SK-N-SH treated with all-trans-retinoic acid at 6 μM for 48 hours (cell line): ENCODE measurements around the gene GAK.

Source experiments
- ATAC-seq: fragments of 200-7000 bp; cut with Tn5 transposase; 3 replicates; pipeline ENCODE4 v1.9.1; 2020; ENCODE audit warnings: mild to moderate bottlenecking, moderate library complexity
- ARNTL ChIP-seq: fragments of 450-650 bp; formaldehyde crosslinking; IDR thresholded peaks from 2 replicates; pipeline ENCODE4 v1.5.0; 2020; ENCODE audit warnings: low read depth, mild to moderate bottlenecking, moderate library complexity, borderline replicate concordance
- BACH2 ChIP-seq: fragments of 250-450 bp; sonication (Bioruptor Pico); IDR thresholded peaks from 2 replicates; pipeline ENCODE4 v1.9.0; 2021; ENCODE audit warnings: mild to moderate bottlenecking, borderline replicate concordance
- CSDC2 ChIP-seq: fragments of 250-450 bp; sonication (Bioruptor Pico); IDR thresholded peaks from 2 replicates; pipeline ENCODE4 v1.5.0; 2020; ENCODE audit warnings: mild to moderate bottlenecking, moderate library complexity
- ESRRG ChIP-seq: fragments of 250-450 bp; sonication (Bioruptor Pico); IDR thresholded peaks from 2 replicates; pipeline ENCODE4 v1.6.1; 2021; ENCODE audit warnings: mild to moderate bottlenecking
- GLIS3 ChIP-seq: fragments of 250-450 bp; sonication (Bioruptor Pico); IDR thresholded peaks from 2 replicates; pipeline ENCODE4 v1.5.0; 2020; ENCODE audit warnings: mild to moderate bottlenecking, moderate library complexity
- ISL1 ChIP-seq: fragments of 250-450 bp; sonication (Bioruptor Pico); IDR thresholded peaks from 2 replicates; pipeline ENCODE4 v2.1.2; 2022; ENCODE audit warnings: mild to moderate bottlenecking, moderate library complexity
- OSR1 ChIP-seq: fragments of 250-450 bp; sonication (Bioruptor Pico); IDR thresholded peaks from 2 replicates; pipeline ENCODE4 v1.8.0; 2022; ENCODE audit warnings: moderate library complexity, mild to moderate bottlenecking, inconsistent platforms
- PPARA ChIP-seq: fragments of 250-450 bp; sonication (Bioruptor Pico); IDR thresholded peaks from 2 replicates; pipeline ENCODE4 v1.5.0; 2020; ENCODE audit warnings: mild to moderate bottlenecking, borderline replicate concordance
- RARB ChIP-seq: fragments of 250-450 bp; sonication (Bioruptor Pico); IDR thresholded peaks from 2 replicates; pipeline ENCODE4 v1.8.0; 2021; ENCODE audit warnings: mild to moderate bottlenecking, moderate library complexity
- SNAI2 ChIP-seq: fragments of 250-450 bp; sonication (Bioruptor Pico); IDR thresholded peaks from 2 replicates; pipeline ENCODE4 v1.5.0; 2020; ENCODE audit warnings: mild to moderate bottlenecking, moderate library complexity
- TCF4 ChIP-seq: fragments of 250-450 bp; sonication (Bioruptor Pico); IDR thresholded peaks from 2 replicates; pipeline ENCODE4 v1.8.0; 2021; ENCODE audit warnings: mild to moderate bottlenecking, moderate library complexity, borderline replicate concordance
- TOX ChIP-seq: fragments of 250-450 bp; sonication (Bioruptor Pico); IDR thresholded peaks from 2 replicates; pipeline ENCODE4 v1.8.0; 2021; ENCODE audit warnings: mild to moderate bottlenecking, moderate library complexity, borderline replicate concordance
- TSHZ2 ChIP-seq: fragments of 250-450 bp; sonication (Bioruptor Pico); IDR thresholded peaks from 2 replicates; pipeline ENCODE4 v1.5.0; 2020; ENCODE audit warnings: mild to moderate bottlenecking, moderate library complexity
- ZC3H10 ChIP-seq: fragments of 250-450 bp; sonication (Bioruptor Pico); IDR thresholded peaks from 2 replicates; pipeline ENCODE4 v1.5.1; 2021; ENCODE audit warnings: mild to moderate bottlenecking, moderate library complexity
- ZFP3 ChIP-seq: fragments of 250-450 bp; sonication (Bioruptor Pico); IDR thresholded peaks from 2 replicates; pipeline ENCODE4 v1.5.0; 2020; ENCODE audit warnings: mild to moderate bottlenecking, moderate library complexity
- ZFP30 ChIP-seq: fragments of 450-650 bp; formaldehyde crosslinking; IDR thresholded peaks from 2 replicates; pipeline ENCODE4 v1.5.0; 2022; ENCODE audit warnings: mild to moderate bottlenecking, moderate library complexity
- ZNF565 ChIP-seq: fragments of 450-650 bp; formaldehyde crosslinking; conservative IDR thresholded peaks from 2 replicates; pipeline ENCODE4 v1.5.0; 2020; ENCODE audit warnings: low read depth, mild to moderate bottlenecking, moderate library complexity
- ZNF70 ChIP-seq: fragments of 450-650 bp; formaldehyde crosslinking; IDR thresholded peaks from 2 replicates; pipeline ENCODE4 v1.5.0; 2020; ENCODE audit warnings: mild to moderate bottlenecking, moderate library complexity
- ZNF8 ChIP-seq: fragments of 450-650 bp; formaldehyde crosslinking; IDR thresholded peaks from 2 replicates; pipeline ENCODE4 v1.5.0; 2020; ENCODE audit warnings: mild to moderate bottlenecking, moderate library complexity
- TF ChIP-seq, protein P1 (sequence below): fragments of 250-450 bp; sonication (Bioruptor Pico); IDR thresholded peaks from 2 replicates; pipeline ENCODE4 v1.5.1; 2021; ENCODE audit warnings: mild to moderate bottlenecking, moderate library complexity
- TF ChIP-seq, protein P2 (sequence below): fragments of 250-450 bp; sonication (Bioruptor Pico); IDR thresholded peaks from 2 replicates; pipeline ENCODE4 v1.5.1; 2020; ENCODE audit warnings: low read depth, mild to moderate bottlenecking, moderate library complexity
- TF ChIP-seq, protein P3 (sequence below): fragments of 250-450 bp; sonication (Bioruptor Pico); IDR thresholded peaks from 2 replicates; pipeline ENCODE4 v1.8.0; 2021; ENCODE audit warnings: low read depth, mild to moderate bottlenecking, moderate library complexity, borderline replicate concordance

Gene GAK

DNA sequence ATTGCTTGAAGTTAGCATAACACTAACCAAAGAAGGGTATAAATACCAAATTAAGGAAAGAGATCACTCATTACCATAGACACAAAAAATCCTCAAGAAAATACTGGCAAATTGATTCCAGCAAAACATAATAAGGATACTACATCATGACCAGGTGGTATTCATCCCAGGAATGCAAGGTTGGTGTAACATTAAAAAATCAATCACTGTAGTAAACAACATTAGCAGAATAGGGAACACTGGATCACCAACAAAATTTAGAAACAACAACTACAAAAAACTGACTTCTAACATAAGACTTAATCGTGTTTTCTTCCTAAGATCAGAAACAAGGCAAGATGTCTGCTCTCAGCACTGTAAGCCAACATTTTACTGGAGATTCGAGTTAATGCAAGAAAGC is 14.1 kb downstream of the GAK start:
- no peak for ATAC-seq
- no peak for TF ChIP-seq OSR1
- no peak for TF ChIP-seq BACH2 (CRISPR knock-in tag)
- TF ChIP-seq GLIS3 (CRISPR knock-in tag), result no peak
- no peak for TF ChIP-seq TCF4 (CRISPR knock-in tag)
- no peak for TF ChIP-seq PPARA (CRISPR knock-in tag)
- TF ChIP-seq, protein P1, sequence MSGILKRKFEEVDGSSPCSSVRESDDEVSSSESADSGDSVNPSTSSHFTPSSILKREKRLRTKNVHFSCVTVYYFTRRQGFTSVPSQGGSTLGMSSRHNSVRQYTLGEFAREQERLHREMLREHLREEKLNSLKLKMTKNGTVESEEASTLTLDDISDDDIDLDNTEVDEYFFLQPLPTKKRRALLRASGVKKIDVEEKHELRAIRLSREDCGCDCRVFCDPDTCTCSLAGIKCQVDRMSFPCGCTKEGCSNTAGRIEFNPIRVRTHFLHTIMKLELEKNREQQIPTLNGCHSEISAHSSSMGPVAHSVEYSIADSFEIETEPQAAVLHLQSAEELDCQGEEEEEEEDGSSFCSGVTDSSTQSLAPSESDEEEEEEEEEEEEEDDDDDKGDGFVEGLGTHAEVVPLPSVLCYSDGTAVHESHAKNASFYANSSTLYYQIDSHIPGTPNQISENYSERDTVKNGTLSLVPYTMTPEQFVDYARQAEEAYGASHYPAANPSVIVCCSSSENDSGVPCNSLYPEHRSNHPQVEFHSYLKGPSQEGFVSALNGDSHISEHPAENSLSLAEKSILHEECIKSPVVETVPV, result no peak
- no peak for TF ChIP-seq ZNF8
- TF ChIP-seq SNAI2 (CRISPR knock-in tag), result no peak
- no peak for TF ChIP-seq CSDC2 (CRISPR knock-in tag)
- no peak for TF ChIP-seq ESRRG
- no peak for TF ChIP-seq ZC3H10
- TF ChIP-seq ZFP3 (CRISPR knock-in tag), result no peak
- TF ChIP-seq ZNF565 (CRISPR knock-in tag), result no peak
- TF ChIP-seq TOX, result no peak
- TF ChIP-seq ZFP30 (CRISPR knock-in tag), result no peak
- no peak for TF ChIP-seq RARB (CRISPR knock-in tag)
- no peak for TF ChIP-seq TSHZ2 (CRISPR knock-in tag)
- TF ChIP-seq ZNF70, result no peak

DNA sequence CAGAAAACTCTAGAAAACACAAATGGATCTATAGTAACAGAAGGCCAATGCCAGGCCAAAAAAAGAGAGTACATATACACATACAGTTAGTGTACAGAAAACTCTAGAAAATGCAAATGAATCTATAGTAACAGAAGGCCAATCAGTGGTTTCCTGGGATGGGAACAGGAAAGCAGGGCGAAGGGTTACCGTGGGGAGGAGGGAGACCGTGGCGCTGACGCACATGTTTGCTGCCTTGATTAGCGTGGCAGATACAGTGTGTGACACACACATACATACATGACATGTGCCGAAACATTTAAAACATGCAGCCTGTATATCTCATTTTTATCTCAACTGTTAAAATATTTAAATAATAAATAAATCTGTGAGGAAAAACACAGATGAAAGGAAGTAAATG is 14.7 kb downstream of the GAK start:
- TF ChIP-seq, protein P2, sequence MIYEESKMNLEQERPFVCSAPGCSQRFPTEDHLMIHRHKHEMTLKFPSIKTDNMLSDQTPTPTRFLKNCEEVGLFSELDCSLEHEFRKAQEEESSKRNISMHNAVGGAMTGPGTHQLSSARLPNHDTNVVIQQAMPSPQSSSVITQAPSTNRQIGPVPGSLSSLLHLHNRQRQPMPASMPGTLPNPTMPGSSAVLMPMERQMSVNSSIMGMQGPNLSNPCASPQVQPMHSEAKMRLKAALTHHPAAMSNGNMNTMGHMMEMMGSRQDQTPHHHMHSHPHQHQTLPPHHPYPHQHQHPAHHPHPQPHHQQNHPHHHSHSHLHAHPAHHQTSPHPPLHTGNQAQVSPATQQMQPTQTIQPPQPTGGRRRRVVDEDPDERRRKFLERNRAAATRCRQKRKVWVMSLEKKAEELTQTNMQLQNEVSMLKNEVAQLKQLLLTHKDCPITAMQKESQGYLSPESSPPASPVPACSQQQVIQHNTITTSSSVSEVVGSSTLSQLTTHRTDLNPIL (CRISPR knock-in tag), result no peak
- TF ChIP-seq ZC3H10 (no peak), SNAI2 (CRISPR knock-in tag) (no peak), TCF4 (CRISPR knock-in tag) (no peak)
- TF ChIP-seq, all 23 proteins: peak for 0
- ATAC-seq, result no peak

GRCh38 chr4:915595-915994 is 16.5 kb downstream of the GAK start:
- no peak for ATAC-seq
- TF ChIP-seq ZFP30 (CRISPR knock-in tag) (no peak), OSR1 (no peak), ZC3H10 (no peak), ISL1 (CRISPR knock-in tag) (no peak), TCF4 (CRISPR knock-in tag) (no peak), TOX (no peak), ZNF8 (no peak), ARNTL (CRISPR knock-in tag) (no peak), SNAI2 (CRISPR knock-in tag) (no peak), RARB (CRISPR knock-in tag) (no peak), GLIS3 (CRISPR knock-in tag) (no peak)
- TF ChIP-seq, protein P2 (CRISPR knock-in tag), result no peak

DNA sequence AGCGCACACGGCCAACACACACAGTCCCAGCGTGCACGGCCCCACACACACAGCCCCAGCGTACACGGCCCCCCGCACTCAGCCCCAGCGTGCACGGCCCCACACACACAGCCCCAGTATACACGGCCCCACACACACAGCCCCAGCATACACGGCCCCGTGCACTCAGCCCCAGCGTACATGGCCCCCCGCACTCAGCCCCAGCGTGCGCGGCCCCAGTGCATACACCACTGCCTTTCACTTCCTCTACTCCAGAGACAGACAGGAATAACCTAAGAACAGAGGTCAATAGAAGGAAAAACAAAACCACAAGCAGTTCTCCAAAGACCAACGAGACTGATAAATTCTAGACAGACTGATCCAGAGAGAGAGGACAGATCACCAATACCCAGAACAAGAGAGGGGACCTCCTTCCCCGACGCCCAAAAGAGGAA is 17.1 kb downstream of the GAK start:
- no peak for ATAC-seq
- TF ChIP-seq SNAI2 (CRISPR knock-in tag) (no peak), ARNTL (CRISPR knock-in tag) (no peak), PPARA (CRISPR knock-in tag) (no peak), RARB (CRISPR knock-in tag) (no peak)
- TF ChIP-seq, protein P3, sequence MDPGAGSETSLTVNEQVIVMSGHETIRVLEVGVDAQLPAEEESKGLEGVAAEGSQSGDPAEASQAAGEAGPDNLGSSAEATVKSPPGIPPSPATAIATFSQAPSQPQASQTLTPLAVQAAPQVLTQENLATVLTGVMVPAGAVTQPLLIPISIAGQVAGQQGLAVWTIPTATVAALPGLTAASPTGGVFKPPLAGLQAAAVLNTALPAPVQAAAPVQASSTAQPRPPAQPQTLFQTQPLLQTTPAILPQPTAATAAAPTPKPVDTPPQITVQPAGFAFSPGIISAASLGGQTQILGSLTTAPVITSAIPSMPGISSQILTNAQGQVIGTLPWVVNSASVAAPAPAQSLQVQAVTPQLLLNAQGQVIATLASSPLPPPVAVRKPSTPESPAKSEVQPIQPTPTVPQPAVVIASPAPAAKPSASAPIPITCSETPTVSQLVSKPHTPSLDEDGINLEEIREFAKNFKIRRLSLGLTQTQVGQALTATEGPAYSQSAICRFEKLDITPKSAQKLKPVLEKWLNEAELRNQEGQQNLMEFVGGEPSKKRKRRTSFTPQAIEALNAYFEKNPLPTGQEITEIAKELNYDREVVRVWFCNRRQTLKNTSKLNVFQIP, result no peak
